Naive thymus-derived CD4-positive, alpha-beta T cell (primary cell): ENCODE data around the gene DIDO1. TPM values are rescaled to one million over a fixed set of nuclear protein-coding genes. Genes with fewer than 3 reads are reported as not detected.

ENCODE experiments used
- ATAC-seq: fragments of 150-1000 bp; cut with Tn5 transposase; 2 replicates; pipeline ENCODE4 v1.10.0; 2021; ENCODE audit warnings: mild to moderate bottlenecking, moderate library complexity
- CTCF ChIA-PET: fragments of 350-600 bp; sonication (Branson Sonifier 250); formaldehyde crosslinking; loops from one replicate; lab custom pipeline; 2021; ENCODE audit warnings: antibody characterized with exemption; lab: Charles Lee
- POLR2A ChIA-PET: fragments of 350-600 bp; sonication (Branson Sonifier 250); formaldehyde crosslinking; loops from one replicate; lab custom pipeline; 2021; ENCODE audit warnings: antibody characterized with exemption, inconsistent platforms; lab: Charles Lee
- DNase-seq, 9 donors: peaks; one replicate each; pipeline versions ENCODE4 v3.0.0 to v3.0.0-alpha.2; 2020 to 2022; ENCODE audit warnings: mixed read lengths in 1 of 9
- H3K27ac ChIP-seq: one replicate; pipeline ENCODE4 v1.7.0; 2013; ENCODE audit warnings: mild to moderate bottlenecking, low read depth, low read length, moderate library complexity
- H3K27me3 ChIP-seq, 2 donors: one replicate each; pipeline ENCODE4 v1.7.0; 2013; ENCODE audit warnings: low read length in 2 of 2, mild to moderate bottlenecking in 2 of 2, moderate library complexity in 2 of 2; ENCODE audit not compliant: control insufficient read depth in 2 of 2, insufficient read depth in 2 of 2
- H3K36me3 ChIP-seq, 3 experiments: 1 replicate in 2 of 3; 2 replicates in 1 of 3; pipeline ENCODE4 v1.7.0; 2013; ENCODE audit warnings: low read length in 3 of 3, mild to moderate bottlenecking in 3 of 3, moderate library complexity in 1 of 3; ENCODE audit not compliant: insufficient read depth in 3 of 3, control insufficient read depth in 2 of 3
- H3K4me1 ChIP-seq, 2 donors: one replicate each; pipeline ENCODE4 v1.7.0; 2013; ENCODE audit warnings: low read length in 2 of 2, mild to moderate bottlenecking in 2 of 2, moderate library complexity in 1 of 2; ENCODE audit not compliant: control insufficient read depth in 2 of 2, insufficient read depth in 2 of 2
- H3K4me3 ChIP-seq: 2 replicates; pipeline ENCODE4 v1.7.0; 2013; ENCODE audit warnings: mild to moderate bottlenecking, low read length
- H3K9me3 ChIP-seq, 3 experiments: 1 replicate in 2 of 3; 2 replicates in 1 of 3; pipeline ENCODE4 v1.7.0; 2013; ENCODE audit warnings: low read length in 3 of 3; ENCODE audit not compliant: control insufficient read depth in 2 of 3
- H3K27ac Mint-ChIP-seq, 9 donors: one replicate each; pipeline ENCODE4 v1.8.0; 2020 to 2022; ENCODE audit warnings: mixed read lengths in 9 of 9, mild to moderate bottlenecking in 8 of 9, moderate library complexity in 5 of 9, inconsistent platforms in 2 of 9
- H3K27me3 Mint-ChIP-seq, 5 donors: one replicate each; pipeline ENCODE4 v1.8.0; 2021 to 2022; ENCODE audit warnings: mixed read lengths in 5 of 5, mild to moderate bottlenecking in 1 of 5
- H3K36me3 Mint-ChIP-seq, 5 donors: one replicate each; pipeline ENCODE4 v1.8.0; 2020 to 2022; ENCODE audit warnings: mixed read lengths in 5 of 5, mild to moderate bottlenecking in 3 of 5, inconsistent platforms in 1 of 5
- H3K4me1 Mint-ChIP-seq, 7 donors: one replicate each; pipeline ENCODE4 v1.8.0; 2020 to 2022; ENCODE audit warnings: mixed read lengths in 7 of 7, mild to moderate bottlenecking in 3 of 7, inconsistent platforms in 1 of 7
- H3K4me3 Mint-ChIP-seq, 10 donors: one replicate each; pipeline ENCODE4 v1.8.0; 2020 to 2022; ENCODE audit warnings: mild to moderate bottlenecking in 10 of 10, mixed read lengths in 10 of 10, moderate library complexity in 6 of 10, inconsistent platforms in 2 of 10
- H3K9me3 Mint-ChIP-seq, 11 donors: one replicate each; pipeline ENCODE4 v1.8.0; 2020 to 2022; ENCODE audit warnings: mixed read lengths in 11 of 11, mild to moderate bottlenecking in 4 of 11, inconsistent platforms in 1 of 11, moderate library complexity in 1 of 11
- intact Hi-C, 2 donors: fragments of 100-400 bp; cut with micrococcal nuclease; formaldehyde crosslinking; loops; one replicate each; pipeline ENCODE4 v1.15.1; 2023
- polyA plus RNA-seq, 2 donors: library from polyadenylated mRNA; unstranded; fragments of 300-500 nt; fragmentation: Illumina TruSeq; gene quantifications; one replicate each; pipeline ENCODE4 v1.2.3, GENCODE V29; 2021
- total RNA-seq, 6 experiments: library from RNA in 5 of 6; stranded (reverse) in 5 of 6; gene quantifications; 1 replicate in 5 of 6; 2 replicates in 1 of 6; pipeline ENCODE4 v1.2.3 and lab custom pipeline; 2021 to 2026

DIDO1 gene
- total and polyA plus RNA-seq, 7 experiments from 2014 or later, result 36.6 to 139 (median 69.2) TPM

DNA sequence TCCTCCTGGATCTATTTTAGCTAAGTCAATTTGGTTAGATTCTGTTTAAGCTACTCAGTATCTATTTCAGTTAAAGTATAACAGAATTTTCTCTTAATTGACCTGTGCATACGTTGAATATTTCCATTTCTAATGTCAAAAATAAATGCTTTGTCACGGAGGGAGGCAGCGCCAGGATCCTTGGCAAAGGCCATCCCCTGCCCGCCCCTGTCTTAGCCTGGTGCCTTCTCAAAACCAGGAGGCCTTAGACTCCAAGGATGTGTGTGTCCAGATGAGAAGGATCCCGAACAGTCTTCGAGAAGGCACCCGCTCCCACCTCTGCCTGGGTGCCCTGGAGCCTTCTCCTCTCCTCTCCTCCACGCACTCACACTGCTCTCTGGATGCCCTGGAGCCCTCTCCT lies 87.0 kb downstream of the DIDO1 start:
- Mint-ChIP-seq H3K9me3 (no peaks in the 10 kb centered on the region), H3K36me3 (peaks cover 0 to 7% (median 3%) of the 10 kb centered on the region in 5 donors), H3K4me3 (no peak overlapping the region), H3K4me1 (no peaks in the 10 kb centered on the region), H3K27ac (no peak overlapping the region), H3K27me3 (peaks cover 0 to 5% (median 0%) of the 10 kb centered on the region in 5 donors)
- no peak for ATAC-seq
- intact Hi-C loops, result no loop called here
- Histone ChIP-seq H3K36me3 (no peaks in the 10 kb centered on the region), H3K9me3 (no peaks in the 10 kb centered on the region), H3K4me3 (no peak overlapping the region), H3K4me1 (no peaks in the 10 kb centered on the region), H3K27me3 (no peaks in the 10 kb centered on the region), H3K27ac (no peak overlapping the region)
- POLR2A ChIA-PET, result no interaction called here
- CTCF ChIA-PET, result no interaction called here
- DNase-seq, result no peak

DNA sequence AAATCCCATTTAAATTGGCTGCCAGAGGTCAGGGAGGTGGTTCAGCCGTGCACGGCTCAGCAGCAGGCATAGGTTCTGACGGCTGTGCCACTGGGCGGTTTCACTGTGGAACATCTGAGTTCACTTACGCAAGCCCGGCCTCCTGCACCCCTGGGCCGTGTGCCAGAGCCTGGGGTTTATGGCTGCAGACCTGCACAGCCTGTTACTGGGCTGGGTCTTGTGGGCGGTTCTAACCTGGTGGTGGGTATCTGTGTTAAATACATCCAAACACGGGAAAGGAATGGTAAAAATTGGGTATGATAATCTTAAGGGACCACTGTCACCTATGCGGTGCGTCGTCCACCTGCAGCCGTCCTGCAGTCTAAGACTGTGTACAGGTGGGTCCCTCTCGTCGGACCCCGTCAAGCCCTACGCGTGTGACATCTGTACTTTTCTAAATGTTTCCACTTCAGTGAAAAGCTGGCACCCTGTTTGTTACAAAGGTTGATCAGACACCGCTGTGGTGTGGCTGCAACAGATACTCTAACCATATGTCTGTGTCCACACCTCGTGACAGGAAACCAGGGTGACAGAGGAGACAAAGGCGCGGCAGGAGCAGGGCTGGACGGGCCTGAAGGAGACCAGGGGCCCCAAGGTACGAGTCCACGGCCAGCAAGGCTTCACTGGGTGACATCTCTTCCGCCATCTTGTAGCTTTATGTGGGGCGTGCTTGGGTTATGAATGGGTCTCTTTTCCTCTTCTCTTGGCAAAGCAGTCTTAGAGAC lies 88.0 kb downstream of the DIDO1 start:
- ChIA-PET CTCF (no interaction called here), POLR2A (no interaction called here)
- Mint-ChIP-seq H3K27ac (peak overlapping the region in 1 of 9 donors; percentile 28), H3K27me3 (peaks cover 0 to 5% (median 0%) of the 10 kb centered on the region in 5 donors), H3K4me3 (no peak overlapping the region), H3K9me3 (no peaks in the 10 kb centered on the region), H3K4me1 (no peaks in the 10 kb centered on the region), H3K36me3 (peaks cover 0 to 4% (median 3%) of the 10 kb centered on the region in 5 donors)
- H3K36me3 ChIP-seq, result no peaks in the 10 kb centered on the region
- intact Hi-C loops, result no loop called here
- H3K4me1 ChIP-seq, result no peaks in the 10 kb centered on the region
- no peaks in the 10 kb centered on the region for H3K9me3 ChIP-seq
- no peak for DNase-seq
- H3K4me3 ChIP-seq, result no peak overlapping the region
- no peak overlapping the region for H3K27ac ChIP-seq
- ATAC-seq, result peak; percentile 63
- H3K27me3 ChIP-seq, result no peaks in the 10 kb centered on the region

DNA sequence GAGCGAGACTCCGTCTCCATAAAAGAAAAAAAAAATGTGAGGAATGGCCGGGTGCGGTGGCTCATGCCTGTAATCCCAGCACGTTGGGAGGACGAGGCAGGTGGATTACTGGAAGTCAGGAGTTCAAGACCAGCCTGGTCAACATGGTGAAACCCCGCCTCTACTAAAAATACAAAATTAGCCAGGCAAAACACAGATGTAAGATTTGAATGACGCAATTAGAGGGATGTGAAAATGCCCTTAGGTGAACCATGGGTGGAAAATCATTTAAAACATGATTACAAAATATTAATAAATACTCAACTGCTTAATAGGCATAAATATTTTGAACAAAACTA lies 88.5 kb downstream of the DIDO1 start:
- Histone ChIP-seq H3K27ac (no peak overlapping the region), H3K4me3 (no peak overlapping the region), H3K36me3 (no peaks in the 10 kb centered on the region), H3K9me3 (no peaks in the 10 kb centered on the region), H3K4me1 (no peaks in the 10 kb centered on the region), H3K27me3 (no peaks in the 10 kb centered on the region)
- peaks cover 0 to 5% (median 0%) of the 10 kb centered on the region in 5 donors for H3K27me3 Mint-ChIP-seq
- ChIA-PET CTCF (no interaction called here), POLR2A (no interaction called here)
- intact Hi-C loops, result no loop called here
- ATAC-seq (peak; percentile 8), DNase-seq (no peak)
- H3K36me3 Mint-ChIP-seq, result peaks cover 0 to under 1% (median 0%) of the 10 kb centered on the region in 5 donors
- no peaks in the 10 kb centered on the region for H3K9me3 Mint-ChIP-seq
- no peak overlapping the region for H3K4me3 Mint-ChIP-seq
- H3K27ac Mint-ChIP-seq, result no peak overlapping the region
- peaks cover 0 to 3% (median 3%) of the 10 kb centered on the region in 7 donors for H3K4me1 Mint-ChIP-seq

DNA sequence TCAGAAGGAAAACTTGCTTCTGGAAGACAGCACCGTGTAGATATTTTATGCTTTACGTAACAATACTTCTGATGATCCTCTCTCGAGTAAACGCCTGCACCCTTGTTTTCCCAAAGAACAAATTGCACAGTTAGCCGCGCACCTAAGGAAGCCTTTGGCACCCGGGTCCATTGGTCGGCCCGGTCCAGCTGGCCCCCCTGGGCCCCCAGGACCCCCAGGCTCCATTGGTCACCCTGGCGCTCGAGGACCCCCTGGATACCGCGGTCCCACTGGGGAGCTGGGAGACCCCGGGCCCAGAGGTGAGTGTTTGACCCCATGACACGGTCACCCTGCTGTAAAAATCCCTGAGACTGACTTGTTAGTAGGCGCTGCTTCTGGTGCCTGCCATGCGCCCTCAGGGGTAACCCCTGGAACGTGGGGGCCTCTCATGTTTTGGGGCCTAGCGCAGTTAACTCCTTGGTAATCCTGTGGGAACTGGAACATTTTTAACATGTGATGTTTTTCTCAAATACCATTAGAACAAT lies 89.3 kb downstream of the DIDO1 start:
- Mint-ChIP-seq H3K27ac (peak overlapping the region in 1 of 9 donors; percentile 62), H3K4me3 (no peak overlapping the region), H3K4me1 (peaks cover 0 to 10% (median 8%) of the 10 kb centered on the region in 7 donors), H3K36me3 (no peaks in the 10 kb centered on the region), H3K27me3 (peaks cover 0 to 5% (median 0%) of the 10 kb centered on the region in 5 donors), H3K9me3 (no peaks in the 10 kb centered on the region)
- ChIA-PET CTCF (no interaction called here), POLR2A (no interaction called here)
- no peaks in the 10 kb centered on the region for H3K9me3 ChIP-seq
- intact Hi-C loops, result no loop called here
- no peaks in the 10 kb centered on the region for H3K4me1 ChIP-seq
- ATAC-seq (no peak), DNase-seq (no peak)
- H3K27ac ChIP-seq, result no peak overlapping the region
- no peak overlapping the region for H3K4me3 ChIP-seq
- H3K36me3 ChIP-seq, result no peaks in the 10 kb centered on the region
- no peaks in the 10 kb centered on the region for H3K27me3 ChIP-seq

DNA sequence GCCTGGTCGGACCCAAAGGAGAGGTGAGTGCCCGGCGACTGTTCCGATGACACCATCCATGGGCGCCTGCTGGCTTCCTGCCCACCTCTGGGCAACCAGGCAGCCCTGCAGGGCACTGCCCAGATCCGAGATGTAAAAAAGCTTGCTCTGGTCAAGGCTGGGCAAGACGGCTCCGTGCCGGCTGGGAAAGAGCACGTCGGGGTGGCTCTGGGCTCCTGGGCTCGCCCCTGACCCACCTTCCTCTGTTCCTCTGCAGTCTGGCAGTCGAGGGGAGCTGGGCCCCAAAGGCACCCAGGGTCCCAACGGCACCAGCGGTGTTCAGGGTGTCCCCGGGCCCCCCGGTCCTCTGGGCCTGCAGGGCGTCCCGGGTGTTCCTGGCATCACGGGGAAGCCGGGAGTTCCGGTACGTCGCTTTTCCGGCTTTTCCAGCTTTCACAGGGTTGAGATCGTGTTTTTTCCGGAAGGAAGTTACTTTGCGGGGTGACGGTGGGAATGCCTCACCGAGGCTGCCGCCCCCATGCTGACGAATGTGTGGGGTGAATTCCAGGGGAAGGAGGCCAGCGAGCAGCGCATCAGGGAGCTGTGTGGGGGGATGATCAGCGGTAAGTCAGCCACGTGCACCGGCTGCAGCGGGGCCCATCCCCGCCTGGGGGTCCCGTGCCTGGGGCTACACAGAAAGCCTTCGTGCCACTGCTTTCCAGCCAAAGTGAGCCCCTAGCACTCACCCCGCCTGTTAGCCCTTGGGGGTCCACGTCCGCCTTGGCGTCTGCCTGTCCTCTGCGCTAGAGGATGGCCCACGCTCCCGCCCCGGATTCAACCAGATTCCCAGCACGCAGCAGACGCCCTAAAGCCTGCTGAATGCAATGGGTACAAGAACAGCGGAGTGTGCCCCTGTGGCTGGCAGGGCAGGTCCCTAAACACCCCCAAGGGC lies 90.1 kb downstream of the DIDO1 start:
- Mint-ChIP-seq H3K4me1 (peaks cover 0 to 16% (median 12%) of the 10 kb centered on the region in 7 donors), H3K9me3 (no peaks in the 10 kb centered on the region), H3K27ac (no peak overlapping the region), H3K27me3 (peaks cover 0 to 5% (median 0%) of the 10 kb centered on the region in 5 donors), H3K4me3 (no peak overlapping the region), H3K36me3 (no peaks in the 10 kb centered on the region)
- ATAC-seq (no peak), DNase-seq (no peak)
- Histone ChIP-seq H3K36me3 (no peaks in the 10 kb centered on the region), H3K4me3 (no peak overlapping the region), H3K27ac (no peak overlapping the region), H3K27me3 (no peaks in the 10 kb centered on the region), H3K4me1 (no peaks in the 10 kb centered on the region), H3K9me3 (no peaks in the 10 kb centered on the region)
- CTCF ChIA-PET, result no interaction called here
- intact Hi-C loops, result no loop called here
- POLR2A ChIA-PET, result no interaction called here

DNA sequence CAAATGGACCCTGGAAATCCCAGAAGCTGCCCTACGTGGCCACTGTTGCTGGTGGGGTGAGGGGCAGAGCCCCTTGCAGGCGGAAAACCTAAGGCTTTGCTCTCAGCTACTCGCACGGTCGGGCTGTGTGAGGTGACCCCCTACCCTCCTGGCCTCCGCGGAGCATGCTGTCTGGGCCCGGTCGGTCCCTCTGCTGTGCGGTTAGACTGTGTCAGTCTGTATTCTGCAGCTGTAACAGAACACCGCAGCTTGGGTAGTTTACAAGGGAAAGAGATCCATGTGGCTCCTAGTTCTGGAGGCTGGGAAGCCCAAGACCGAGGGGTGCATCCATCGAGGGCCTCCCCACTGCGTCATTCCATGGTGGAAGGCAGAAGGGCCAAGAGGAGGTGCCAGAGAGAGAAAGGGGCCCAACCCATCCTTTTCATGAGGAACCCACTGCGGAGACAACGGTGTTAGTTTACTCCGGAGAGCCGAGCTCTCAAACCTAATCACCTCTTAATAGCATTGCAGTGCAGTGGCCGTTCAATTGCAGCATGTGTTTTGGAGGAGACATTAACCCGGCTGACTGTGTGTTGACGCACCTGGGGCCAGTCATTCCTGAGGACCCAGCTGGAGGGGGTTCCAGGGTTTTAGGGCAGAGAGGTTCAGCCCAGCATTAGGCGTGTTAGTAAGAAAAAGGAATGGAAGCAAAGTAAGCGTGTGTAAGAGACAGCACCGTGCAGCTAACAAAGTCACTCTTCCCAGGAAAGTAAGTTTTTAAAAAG lies 91.2 kb downstream of the DIDO1 start:
- no peaks in the 10 kb centered on the region for H3K36me3 ChIP-seq
- Mint-ChIP-seq H3K27me3 (peaks cover 0 to 5% (median 0%) of the 10 kb centered on the region in 5 donors), H3K4me3 (no peak overlapping the region), H3K4me1 (peaks cover 0 to 16% (median 12%) of the 10 kb centered on the region in 7 donors), H3K27ac (no peak overlapping the region), H3K36me3 (no peaks in the 10 kb centered on the region), H3K9me3 (no peaks in the 10 kb centered on the region)
- H3K4me1 ChIP-seq, result no peaks in the 10 kb centered on the region
- no peaks in the 10 kb centered on the region for H3K9me3 ChIP-seq
- H3K27me3 ChIP-seq, result no peaks in the 10 kb centered on the region
- H3K27ac ChIP-seq, result no peak overlapping the region
- DNase-seq (no peak), ATAC-seq (no peak)
- H3K4me3 ChIP-seq, result no peak overlapping the region
- intact Hi-C loops, result no loop called here
- POLR2A ChIA-PET, result no interaction called here
- CTCF ChIA-PET, result no interaction called here
